Chondrocyte (in vitro differentiated cells): Measurements from ENCODE around the gene LARGE1. TPM values are rescaled to one million over a fixed set of nuclear protein-coding genes. Genes with fewer than 3 reads are reported as not detected.

Experiments
- DNase-seq: peaks from one replicate; pipeline ENCODE4 v3.0.0; 2021; ENCODE audit warnings: mixed read lengths, low spot score
- H3K27ac Mint-ChIP-seq: one replicate; pipeline ENCODE4 v1.8.0; 2021; ENCODE audit warnings: mild to moderate bottlenecking, moderate library complexity, mixed read lengths; ENCODE audit not compliant: unreplicated experiment
- H3K27me3 Mint-ChIP-seq: 2 replicates; pipeline ENCODE4 v1.8.0; 2021; ENCODE audit warnings: low read depth, mixed read lengths
- H3K36me3 Mint-ChIP-seq: 2 replicates; pipeline ENCODE4 v1.8.0; 2021; ENCODE audit warnings: low read depth, mixed read lengths
- H3K4me1 Mint-ChIP-seq: 2 replicates; pipeline ENCODE4 v1.8.0; 2021; ENCODE audit warnings: low read depth, mild to moderate bottlenecking, mixed read lengths
- H3K4me3 Mint-ChIP-seq: one replicate; pipeline ENCODE4 v1.8.0; 2021; ENCODE audit warnings: mild to moderate bottlenecking, moderate library complexity, mixed read lengths; ENCODE audit not compliant: unreplicated experiment
- H3K9me3 Mint-ChIP-seq: 2 replicates; pipeline ENCODE4 v1.8.0; 2021; ENCODE audit warnings: low read depth, mixed read lengths
- CTCF ChIP-seq: fragments of 200-600 bp; sonication (generic); IDR thresholded peaks from 2 replicates; pipeline ENCODE4 v1.5.0; 2021; ENCODE audit warnings: antibody characterized with exemption, mild to moderate bottlenecking, moderate library complexity
- total RNA-seq: library from RNA; stranded (reverse); gene quantifications from 3 replicates; pipeline ENCODE4 v1.2.1, GENCODE V29; 2021

Gene LARGE1
- total RNA-seq, 1 donor from 2014 or later: 21.3 TPM

- Mint-ChIP-seq H3K27ac (no peak overlapping the region), H3K4me1 (peaks cover 9% of the 10 kb centered on the region), H3K4me3 (no peak overlapping the region), H3K9me3 (no peaks in the 10 kb centered on the region), H3K36me3 (no peaks in the 10 kb centered on the region), H3K27me3 (no peaks in the 10 kb centered on the region)
- DNase-seq: no peak
- TF ChIP-seq CTCF: no peak
Observed at GRCh38 chr22:33774781-33775180, 145.5 kb downstream of the LARGE1 start.

GRCh38 chr22:33772745-33773144 is 147.5 kb downstream of the LARGE1 start:
- Mint-ChIP-seq H3K27me3 (no peaks in the 10 kb centered on the region), H3K9me3 (no peaks in the 10 kb centered on the region), H3K4me3 (no peak overlapping the region), H3K4me1 (peaks cover 9% of the 10 kb centered on the region), H3K36me3 (no peaks in the 10 kb centered on the region), H3K27ac (no peak overlapping the region)
- no peak for TF ChIP-seq CTCF
- DNase-seq: no peak

- no peak overlapping the region for H3K4me3 Mint-ChIP-seq
- no peaks in the 10 kb centered on the region for H3K36me3 Mint-ChIP-seq
- no peaks in the 10 kb centered on the region for H3K9me3 Mint-ChIP-seq
- no peak for DNase-seq
- no peak overlapping the region for H3K27ac Mint-ChIP-seq
- no peaks in the 10 kb centered on the region for H3K27me3 Mint-ChIP-seq
- TF ChIP-seq CTCF: no peak
- peaks cover 9% of the 10 kb centered on the region for H3K4me1 Mint-ChIP-seq
Observed at GRCh38 chr22:33771136-33771535, 149.1 kb downstream of the LARGE1 start.

- Mint-ChIP-seq H3K27me3 (no peaks in the 10 kb centered on the region), H3K4me1 (peaks cover 9% of the 10 kb centered on the region), H3K27ac (no peak overlapping the region), H3K36me3 (no peaks in the 10 kb centered on the region), H3K9me3 (no peaks in the 10 kb centered on the region), H3K4me3 (no peak overlapping the region)
- no peak for DNase-seq
- TF ChIP-seq CTCF: no peak
Observed at GRCh38 chr22:33770723-33771122, 149.6 kb downstream of the LARGE1 start.

- DNase-seq: no peak
- peaks cover 3% of the 10 kb centered on the region for H3K4me1 Mint-ChIP-seq
Observed at GRCh38 chr22:33766091-33766490, 154.2 kb downstream of the LARGE1 start.

More at GRCh38 chr22:33766091-33766490, 154.2 kb downstream of the LARGE1 start:
- Mint-ChIP-seq H3K27ac (no peak overlapping the region), H3K36me3 (peaks cover 2% of the 10 kb centered on the region), H3K27me3 (no peaks in the 10 kb centered on the region), H3K4me3 (no peak overlapping the region), H3K9me3 (no peaks in the 10 kb centered on the region)
- no peak for TF ChIP-seq CTCF
